Activated CD8-positive, alpha-beta memory T cell treated with anti-CD3 and anti-CD28 coated beads, Interleukin-2, amount 50 U/mL, for 1 hour (primary cell): ENCODE measurements around the gene MFSD6.
"Not testable (repeated sequence)": the region's sequence is repeated elsewhere in the genome, so short reads cannot be mapped to it uniquely, and the experiment has no call there.

Source experiments
- DNase-seq: peaks from one replicate; pipeline ENCODE4 v3.0.0-alpha.2; 2020; ENCODE audit errors: extremely low read depth

MFSD6 gene

DNA sequence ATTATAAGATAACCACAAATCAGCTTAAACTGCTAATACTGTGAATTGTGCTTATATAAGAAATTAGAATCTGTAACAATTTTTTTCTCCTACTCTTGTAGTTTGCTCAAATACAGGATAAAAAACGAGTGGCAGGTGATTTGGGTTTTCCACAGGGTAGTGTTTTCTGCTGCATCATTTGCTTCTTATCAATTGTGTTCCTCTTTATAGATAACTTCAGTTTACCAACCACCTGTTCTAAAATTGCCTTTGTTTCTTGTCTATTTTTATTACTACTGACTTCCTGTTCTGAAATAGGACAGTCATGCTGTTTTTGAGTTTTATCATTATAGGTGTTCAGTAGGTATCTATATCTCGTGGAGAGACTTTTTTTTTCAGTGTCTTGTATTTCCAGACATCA is 56.9 kb downstream of the MFSD6 start:
- no peak for DNase-seq

GRCh38 chr2:190466819-190467446 is 58.8 kb downstream of the MFSD6 start:
- no peak for DNase-seq

DNA sequence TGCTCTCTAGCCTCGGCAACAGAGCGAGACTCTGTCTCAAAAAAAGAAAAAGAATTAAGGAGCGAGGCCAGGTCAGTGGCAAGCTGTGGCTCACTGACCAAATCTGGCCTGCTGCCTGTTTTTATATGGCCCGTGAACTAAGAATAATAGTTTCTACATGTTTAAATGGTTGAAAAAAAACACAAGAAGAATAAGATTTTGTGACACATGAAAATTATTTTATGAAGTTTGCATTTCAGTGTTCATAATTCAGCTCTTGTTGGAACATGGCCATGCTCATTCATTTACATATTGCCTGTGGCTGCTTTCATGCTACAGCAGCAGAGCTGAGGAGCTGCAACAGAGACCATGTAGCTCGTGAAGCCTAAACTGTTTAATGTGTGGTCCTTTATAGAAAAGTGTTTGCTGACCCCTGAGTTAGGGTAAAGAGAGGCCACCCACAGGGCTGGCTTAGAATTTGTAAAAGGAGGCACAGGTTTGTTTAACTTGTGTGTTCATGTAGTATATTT is 59.5 kb downstream of the MFSD6 start:
- no peak for DNase-seq

GRCh38 chr2:190468354-190468753 is 60.2 kb downstream of the MFSD6 start:
- DNase-seq, result not testable (repeated sequence)

GRCh38 chr2:190468814-190469569 is 60.8 kb downstream of the MFSD6 start:
- DNase-seq, result no peak

- DNase-seq, result no peak
These were observed 61.6 kb downstream of the MFSD6 start for GRCh38 chr2:190469771-190470170.

- no peak for DNase-seq
These were observed 62.2 kb downstream of the MFSD6 start for GRCh38 chr2:190470256-190470826.

- DNase-seq, result no peak
These were observed 69.7 kb downstream of the MFSD6 start for GRCh38 chr2:190477661-190478454.

GRCh38 chr2:190478572-190479195 is 70.5 kb downstream of the MFSD6 start:
- DNase-seq, result no peak

DNA sequence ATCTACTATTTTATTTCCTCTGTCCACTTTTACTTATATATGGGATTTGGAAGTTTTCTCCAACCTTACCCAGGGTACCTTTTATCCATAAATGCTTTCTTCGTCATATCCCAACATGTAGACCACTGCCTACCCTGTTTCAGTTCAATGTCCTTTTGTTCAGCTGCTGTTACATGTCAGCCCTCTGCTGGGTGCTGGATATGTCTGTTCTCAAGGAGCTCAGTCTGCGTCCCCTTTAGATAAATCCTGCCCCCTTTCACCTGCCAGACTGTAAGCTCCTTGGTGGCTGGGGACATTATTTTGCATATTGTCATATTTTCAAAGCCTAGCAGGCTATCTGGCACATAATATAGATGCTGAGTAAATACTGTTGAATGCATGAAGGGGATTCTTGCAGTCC is 73.2 kb downstream of the MFSD6 start:
- DNase-seq, result no peak

DNA sequence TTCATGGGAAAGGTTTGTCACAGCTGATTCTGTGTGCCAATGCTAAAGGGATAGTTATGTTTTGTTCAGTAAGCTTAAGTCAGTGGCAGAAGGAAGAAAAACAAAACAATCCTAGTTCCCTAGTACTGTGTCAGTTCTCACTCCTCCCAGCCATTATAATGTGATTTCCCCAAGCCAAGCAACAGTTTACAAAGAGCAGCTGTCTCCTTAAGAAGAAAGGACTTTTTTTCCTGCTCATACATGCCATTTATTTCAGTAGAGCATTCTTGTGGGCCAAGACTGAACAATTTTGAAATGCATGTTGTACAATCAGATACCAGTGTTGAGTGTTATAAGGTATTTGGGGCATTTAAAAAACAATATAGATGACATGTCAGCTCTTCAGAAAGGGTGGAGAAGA is 74.3 kb downstream of the MFSD6 start:
- no peak for DNase-seq

DNA sequence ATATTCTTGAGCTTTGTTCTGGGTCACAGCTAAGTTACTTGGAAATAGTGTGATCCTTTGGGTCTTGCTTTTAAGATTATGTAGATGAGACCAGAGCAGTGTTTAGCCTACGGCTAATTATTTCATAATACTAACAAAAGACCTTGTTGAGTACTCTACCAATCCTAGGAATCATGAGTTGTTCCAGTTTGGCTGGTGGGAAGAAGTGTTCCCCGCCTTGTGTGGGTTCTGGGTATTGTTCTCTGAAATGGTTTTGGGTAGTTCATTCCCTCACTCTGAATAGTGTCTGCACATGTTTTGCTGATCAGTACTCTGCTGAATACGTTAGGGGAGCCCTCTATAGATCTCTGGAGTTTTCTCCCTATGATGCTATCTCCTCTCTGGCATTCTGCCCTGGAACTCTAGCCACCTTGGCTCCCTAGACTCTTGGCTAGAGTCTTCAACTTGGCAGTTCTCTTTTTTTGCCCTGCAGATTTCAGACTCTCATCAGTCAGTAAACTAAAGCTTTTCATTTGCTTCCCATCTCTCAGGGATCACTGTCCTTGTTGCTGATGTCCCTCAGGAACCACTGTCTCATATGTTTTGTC is 78.0 kb downstream of the MFSD6 start:
- no peak for DNase-seq

GRCh38 chr2:190488516-190489233 is 80.5 kb downstream of the MFSD6 start:
- DNase-seq, result no peak

DNA sequence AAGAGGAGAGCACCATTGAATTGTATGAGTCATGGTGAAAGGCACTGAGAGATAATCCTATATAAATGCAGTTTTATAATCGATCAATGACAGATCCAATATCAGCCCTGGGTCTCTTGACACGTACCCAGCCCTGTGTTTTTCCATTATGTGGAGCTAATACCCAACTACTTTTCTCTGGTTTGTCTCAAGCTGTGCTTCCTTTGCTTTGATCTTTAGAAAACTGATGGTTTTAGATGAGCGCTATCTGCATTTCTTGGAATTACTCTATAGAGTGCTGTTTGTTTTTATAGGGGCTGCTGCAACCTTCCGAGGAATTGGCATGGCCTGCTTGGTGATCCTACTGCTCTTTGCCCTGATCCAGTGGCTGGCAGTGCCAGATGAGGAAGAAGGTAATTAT is 81.3 kb downstream of the MFSD6 start:
- no peak for DNase-seq

GRCh38 chr2:190490502-190490901 is 82.3 kb downstream of the MFSD6 start:
- no peak for DNase-seq

DNA sequence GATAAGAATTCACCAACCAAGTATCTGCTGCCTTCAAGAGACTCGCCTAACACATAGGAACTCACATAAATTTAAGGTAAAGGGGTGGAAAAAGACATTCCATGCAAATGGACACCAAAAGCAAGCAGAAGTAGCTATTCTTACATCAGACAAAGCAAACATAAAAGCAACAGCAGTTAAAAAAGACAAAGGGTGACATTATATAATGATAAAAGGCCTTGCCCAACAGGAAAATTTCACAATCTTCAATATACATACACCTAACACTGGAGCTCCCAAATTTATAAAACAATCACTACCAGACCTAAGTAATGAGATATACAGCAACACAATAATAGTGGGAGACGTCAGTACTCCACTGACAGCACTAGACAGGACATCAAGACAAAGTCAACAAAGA is 84.9 kb downstream of the MFSD6 start:
- no peak for DNase-seq

DNA sequence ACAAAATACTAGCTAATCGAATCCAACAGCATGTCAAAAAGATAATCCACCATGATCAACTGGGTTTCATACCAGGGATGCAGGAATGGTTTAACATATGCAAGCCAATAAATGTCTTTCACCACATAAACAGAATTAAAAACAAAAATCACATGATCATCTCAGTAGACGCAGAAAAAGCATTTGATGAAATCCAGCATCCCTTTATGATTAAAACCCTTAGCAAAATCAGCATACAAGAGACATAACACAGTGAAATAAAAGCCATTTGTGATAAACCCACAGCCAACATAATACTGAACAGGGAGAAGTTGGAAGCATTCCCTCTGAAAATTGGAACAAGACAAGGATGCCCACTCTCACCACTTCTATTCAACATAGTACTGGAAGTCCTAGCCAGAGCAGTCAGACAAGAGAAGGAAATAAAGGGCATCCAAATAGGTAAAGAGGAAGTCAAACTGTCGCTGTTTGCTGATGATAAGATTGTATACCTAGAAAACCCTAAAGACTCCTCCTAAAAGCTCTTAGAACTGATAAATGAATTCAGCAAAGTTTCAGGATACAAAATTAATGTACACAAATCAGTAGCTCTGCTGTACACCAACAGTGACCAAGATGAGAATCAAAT is 86.6 kb downstream of the MFSD6 start:
- not testable (repeated sequence) for DNase-seq

GRCh38 chr2:190497428-190497827 is 89.3 kb downstream of the MFSD6 start:
- DNase-seq, result no peak

DNA sequence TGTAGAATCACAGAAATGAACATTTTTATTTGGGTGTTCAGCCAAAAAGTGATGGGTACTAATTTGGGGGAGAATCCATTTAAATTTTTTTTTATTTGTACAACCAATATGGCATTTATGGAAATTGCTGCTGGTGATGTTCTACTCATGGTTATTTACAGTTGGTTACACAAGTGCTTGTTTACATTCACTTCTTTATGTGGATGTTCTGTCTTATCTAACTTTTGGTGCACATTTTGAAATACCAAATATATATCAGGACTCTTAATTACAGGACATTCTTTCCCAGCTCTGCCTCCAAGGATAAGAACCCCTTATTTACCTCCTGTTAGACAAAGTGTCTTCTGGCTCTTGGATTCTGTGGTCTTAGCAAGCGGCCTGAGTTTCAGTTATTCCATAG is 91.1 kb downstream of the MFSD6 start:
- no peak for DNase-seq

- DNase-seq, result no peak
These were observed 91.9 kb downstream of the MFSD6 start for GRCh38 chr2:190500054-190500502.
